ENCODE data around the gene RNF144A. TPM values are rescaled to one million over a fixed set of nuclear protein-coding genes. Genes with fewer than 3 reads are reported as not detected.

Gene RNF144A
- polyA plus RNA-seq, 1 of the 3 experiments (the other 2 are of a cell fraction) = 15.6 TPM

DNA sequence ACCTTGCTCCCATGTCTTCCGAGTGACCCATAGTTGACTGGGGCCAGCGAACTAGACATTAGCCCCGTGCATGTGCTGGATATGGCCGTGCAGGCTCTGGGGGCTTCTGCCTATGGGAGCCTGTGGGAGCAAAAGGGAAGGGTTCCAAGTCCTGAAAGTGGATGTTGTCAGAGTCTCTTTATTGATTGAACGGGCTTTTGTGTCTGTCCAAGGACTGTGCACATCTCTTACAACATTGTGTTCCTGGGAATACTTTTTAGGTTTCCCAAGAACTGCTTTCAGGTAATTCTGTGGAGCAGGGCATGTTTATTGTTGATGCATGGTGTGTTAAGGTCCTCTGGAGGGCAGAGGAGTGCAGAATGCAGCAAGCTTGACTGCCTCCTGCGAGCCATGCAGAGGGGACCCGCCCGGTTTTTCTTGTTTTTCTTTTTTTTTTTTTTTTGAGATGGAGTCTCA, 5.0 kb downstream of the RNF144A start (continued):
- no peak for TF ChIP-seq MXI1 (IDR thresholded peaks at IDR 0.05; ENCODE audit: low read depth, low read length)
- TF ChIP-seq, protein P1, sequence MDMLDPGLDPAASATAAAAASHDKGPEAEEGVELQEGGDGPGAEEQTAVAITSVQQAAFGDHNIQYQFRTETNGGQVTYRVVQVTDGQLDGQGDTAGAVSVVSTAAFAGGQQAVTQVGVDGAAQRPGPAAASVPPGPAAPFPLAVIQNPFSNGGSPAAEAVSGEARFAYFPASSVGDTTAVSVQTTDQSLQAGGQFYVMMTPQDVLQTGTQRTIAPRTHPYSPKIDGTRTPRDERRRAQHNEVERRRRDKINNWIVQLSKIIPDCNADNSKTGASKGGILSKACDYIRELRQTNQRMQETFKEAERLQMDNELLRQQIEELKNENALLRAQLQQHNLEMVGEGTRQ (IDR thresholded peaks at IDR 0.05; ENCODE audit: borderline replicate concordance, low read depth, low read length) = no peak

DNA sequence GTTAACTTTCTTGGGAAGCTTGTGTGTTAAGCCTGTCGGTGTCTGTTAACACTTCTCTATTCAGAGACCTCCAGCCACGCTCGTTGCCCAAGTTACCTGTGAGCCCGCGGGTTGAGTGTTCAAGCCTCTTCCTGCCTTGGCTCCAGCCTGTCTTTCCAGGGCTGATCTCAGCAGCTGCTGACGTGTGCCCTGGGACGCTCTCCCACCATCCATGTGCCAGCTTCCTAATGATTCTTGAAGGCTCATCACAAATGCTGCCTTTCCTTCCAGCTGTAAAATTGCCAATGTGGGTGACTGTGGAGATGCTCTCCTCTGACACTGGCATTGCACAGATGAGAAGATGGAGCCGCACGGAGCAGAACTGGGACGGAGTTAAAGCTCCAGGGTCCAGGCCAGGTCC, 6.1 kb downstream of the RNF144A start:
- peaks cover 67% of the 10 kb centered on the region for H4K20me1 ChIP-seq (ENCODE audit: insufficient read depth)
- H3K4me2 ChIP-seq = no peak overlapping the region
- no peak overlapping the region for H3K27ac ChIP-seq (ENCODE audit: low read depth in 2 of 2, low read length in 1 of 2)
- no peaks in the 10 kb centered on the region for H3F3A ChIP-seq (replicated peaks; ENCODE audit: insufficient read depth)
- H3K9me3 ChIP-seq = no peaks in the 10 kb centered on the region
- no peak overlapping the region for H3K4me3 ChIP-seq (ENCODE audit: low read depth in 2 of 2, low read length in 1 of 2)
- no peaks in the 10 kb centered on the region for H3K9me2 ChIP-seq
- peaks cover 0 to 4% of the 10 kb centered on the region in 2 experiments for H3K36me3 ChIP-seq (replicated peaks in 1 of 2; ENCODE audit: control insufficient read depth in 1 of 2, insufficient read depth in 2 of 2, low read length in 1 of 2)
- WGBS (ENCODE audit: low lambda C conversion rate) = 85% methylated on average over 10 of the region's 10 CpGs
- no peak for DNase-seq
- ChIA-PET CTCF (interaction anchor here (1.0 to 25.9 kb wide), 5 partner anchors 26 to 121 kb away, joined by 3 to 437 read pairs (median 9); no protein-coding TSS in a partner anchor), POLR2A (no interaction called here)
- no peak overlapping the region for H3K9ac ChIP-seq
- no peak overlapping the region for H2AFZ ChIP-seq (ENCODE audit: low read depth)
- peaks cover 77% of the 10 kb centered on the region for H3K79me2 ChIP-seq (ENCODE audit: insufficient read depth)
- TF ChIP-seq, protein P2, sequence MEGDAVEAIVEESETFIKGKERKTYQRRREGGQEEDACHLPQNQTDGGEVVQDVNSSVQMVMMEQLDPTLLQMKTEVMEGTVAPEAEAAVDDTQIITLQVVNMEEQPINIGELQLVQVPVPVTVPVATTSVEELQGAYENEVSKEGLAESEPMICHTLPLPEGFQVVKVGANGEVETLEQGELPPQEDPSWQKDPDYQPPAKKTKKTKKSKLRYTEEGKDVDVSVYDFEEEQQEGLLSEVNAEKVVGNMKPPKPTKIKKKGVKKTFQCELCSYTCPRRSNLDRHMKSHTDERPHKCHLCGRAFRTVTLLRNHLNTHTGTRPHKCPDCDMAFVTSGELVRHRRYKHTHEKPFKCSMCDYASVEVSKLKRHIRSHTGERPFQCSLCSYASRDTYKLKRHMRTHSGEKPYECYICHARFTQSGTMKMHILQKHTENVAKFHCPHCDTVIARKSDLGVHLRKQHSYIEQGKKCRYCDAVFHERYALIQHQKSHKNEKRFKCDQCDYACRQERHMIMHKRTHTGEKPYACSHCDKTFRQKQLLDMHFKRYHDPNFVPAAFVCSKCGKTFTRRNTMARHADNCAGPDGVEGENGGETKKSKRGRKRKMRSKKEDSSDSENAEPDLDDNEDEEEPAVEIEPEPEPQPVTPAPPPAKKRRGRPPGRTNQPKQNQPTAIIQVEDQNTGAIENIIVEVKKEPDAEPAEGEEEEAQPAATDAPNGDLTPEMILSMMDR (IDR thresholded peaks at IDR 0.05) = no peak
- TF ChIP-seq TCF12 (IDR thresholded peaks at IDR 0.05) (no peak), GABPA (IDR thresholded peaks at IDR 0.05; ENCODE audit: low read depth) (no peak), POLR2AphosphoS5 (IDR thresholded peaks at IDR 0.05; ENCODE audit: low read depth, low read length) (no peak), RAD21 (IDR thresholded peaks at IDR 0.05; ENCODE audit: low read length) (no peak), EZH2phosphoT487 (IDR thresholded peaks at IDR 0.05; ENCODE audit: borderline replicate concordance, low read depth) (no peak), RXRA (IDR thresholded peaks at IDR 0.05; ENCODE audit: borderline replicate concordance, low read depth) (no peak), TEAD4 (IDR thresholded peaks at IDR 0.05; ENCODE audit: borderline replicate concordance, insufficient read depth) (no peak)
- TF ChIP-seq, protein P3, sequence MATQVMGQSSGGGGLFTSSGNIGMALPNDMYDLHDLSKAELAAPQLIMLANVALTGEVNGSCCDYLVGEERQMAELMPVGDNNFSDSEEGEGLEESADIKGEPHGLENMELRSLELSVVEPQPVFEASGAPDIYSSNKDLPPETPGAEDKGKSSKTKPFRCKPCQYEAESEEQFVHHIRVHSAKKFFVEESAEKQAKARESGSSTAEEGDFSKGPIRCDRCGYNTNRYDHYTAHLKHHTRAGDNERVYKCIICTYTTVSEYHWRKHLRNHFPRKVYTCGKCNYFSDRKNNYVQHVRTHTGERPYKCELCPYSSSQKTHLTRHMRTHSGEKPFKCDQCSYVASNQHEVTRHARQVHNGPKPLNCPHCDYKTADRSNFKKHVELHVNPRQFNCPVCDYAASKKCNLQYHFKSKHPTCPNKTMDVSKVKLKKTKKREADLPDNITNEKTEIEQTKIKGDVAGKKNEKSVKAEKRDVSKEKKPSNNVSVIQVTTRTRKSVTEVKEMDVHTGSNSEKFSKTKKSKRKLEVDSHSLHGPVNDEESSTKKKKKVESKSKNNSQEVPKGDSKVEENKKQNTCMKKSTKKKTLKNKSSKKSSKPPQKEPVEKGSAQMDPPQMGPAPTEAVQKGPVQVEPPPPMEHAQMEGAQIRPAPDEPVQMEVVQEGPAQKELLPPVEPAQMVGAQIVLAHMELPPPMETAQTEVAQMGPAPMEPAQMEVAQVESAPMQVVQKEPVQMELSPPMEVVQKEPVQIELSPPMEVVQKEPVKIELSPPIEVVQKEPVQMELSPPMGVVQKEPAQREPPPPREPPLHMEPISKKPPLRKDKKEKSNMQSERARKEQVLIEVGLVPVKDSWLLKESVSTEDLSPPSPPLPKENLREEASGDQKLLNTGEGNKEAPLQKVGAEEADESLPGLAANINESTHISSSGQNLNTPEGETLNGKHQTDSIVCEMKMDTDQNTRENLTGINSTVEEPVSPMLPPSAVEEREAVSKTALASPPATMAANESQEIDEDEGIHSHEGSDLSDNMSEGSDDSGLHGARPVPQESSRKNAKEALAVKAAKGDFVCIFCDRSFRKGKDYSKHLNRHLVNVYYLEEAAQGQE (IDR thresholded peaks at IDR 0.05; ENCODE audit: low read depth, low read length) = no peak
- TF ChIP-seq, protein P4, sequence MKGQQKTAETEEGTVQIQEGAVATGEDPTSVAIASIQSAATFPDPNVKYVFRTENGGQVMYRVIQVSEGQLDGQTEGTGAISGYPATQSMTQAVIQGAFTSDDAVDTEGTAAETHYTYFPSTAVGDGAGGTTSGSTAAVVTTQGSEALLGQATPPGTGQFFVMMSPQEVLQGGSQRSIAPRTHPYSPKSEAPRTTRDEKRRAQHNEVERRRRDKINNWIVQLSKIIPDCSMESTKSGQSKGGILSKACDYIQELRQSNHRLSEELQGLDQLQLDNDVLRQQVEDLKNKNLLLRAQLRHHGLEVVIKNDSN (IDR thresholded peaks at IDR 0.05; ENCODE audit: borderline replicate concordance, low read depth) = no peak
- no peaks in the 10 kb centered on the region for H3K27me3 ChIP-seq (ENCODE audit: insufficient read depth)
- H3K4me1 ChIP-seq (ENCODE audit: control insufficient read depth in 1 of 2, insufficient read depth in 2 of 2, low read depth in 1 of 2, low read length in 1 of 2) = peaks cover 6 to 87% of the 10 kb centered on the region in 2 experiments; a peak in 3 of 4 replicates
